GM23338 (cell line): ENCODE measurements around the gene KCNJ16. TPM values are rescaled to one million over a fixed set of nuclear protein-coding genes. Genes with fewer than 3 reads are reported as not detected.

Source experiments
- ATAC-seq: fragments of 200-7000 bp; cut with Tn5 transposase; 3 replicates; pipeline ENCODE4 v1.9.1; 2020
- DNase-seq: peaks from one replicate; pipeline ENCODE4 v3.0.0-alpha.2; 2015; ENCODE audit warnings: low spot score
- H2AFZ ChIP-seq: fragments of 200-600 bp; sonication (generic); 2 replicates; pipeline ENCODE4 v1.8.0; 2016; ENCODE audit warnings: antibody characterized with exemption, mild to moderate bottlenecking, moderate library complexity
- H3F3A ChIP-seq: fragments of 200-600 bp; sonication (generic); replicated peaks from 2 replicates; pipeline ENCODE4 v1.8.0; 2017; ENCODE audit warnings: antibody characterized with exemption, mixed run types, low read depth
- H3K27ac ChIP-seq: fragments of 200-600 bp; sonication (generic); 2 replicates; pipeline ENCODE4 v1.6.1; 2016; ENCODE audit warnings: low read depth
- H3K27me3 ChIP-seq: fragments of 200-600 bp; sonication (generic); 2 replicates; pipeline ENCODE4 v1.8.0; 2016; ENCODE audit warnings: mild to moderate bottlenecking, mixed run types, moderate library complexity; ENCODE audit not compliant: insufficient read depth
- H3K36me3 ChIP-seq: fragments of 200-600 bp; sonication (generic); 2 replicates; pipeline ENCODE4 v1.8.0; 2016; ENCODE audit warnings: mild to moderate bottlenecking; ENCODE audit not compliant: insufficient read depth
- H3K4me1 ChIP-seq: fragments of 200-600 bp; sonication (generic); 2 replicates; pipeline ENCODE4 v1.8.0; 2016; ENCODE audit warnings: mild to moderate bottlenecking, moderate library complexity; ENCODE audit not compliant: insufficient read depth
- H3K4me2 ChIP-seq: fragments of 200-600 bp; sonication (generic); 2 replicates; pipeline ENCODE4 v1.7.1; 2017; ENCODE audit warnings: mixed run types
- H3K4me3 ChIP-seq: fragments of 200-600 bp; sonication (generic); 2 replicates; pipeline ENCODE4 v1.6.1; 2016; ENCODE audit warnings: mixed run types
- H3K79me2 ChIP-seq: fragments of 200-600 bp; sonication (generic); replicated peaks from 2 replicates; pipeline ENCODE4 v1.8.0; 2017; ENCODE audit warnings: mild to moderate bottlenecking; ENCODE audit not compliant: insufficient read depth
- H3K9me2 ChIP-seq: fragments of 200-600 bp; sonication (generic); 2 replicates; pipeline ENCODE4 v1.8.0; 2017; ENCODE audit not compliant: insufficient read depth
- H4K20me1 ChIP-seq: fragments of 200-600 bp; sonication (generic); replicated peaks from 2 replicates; pipeline ENCODE4 v1.8.0; 2017; ENCODE audit warnings: mild to moderate bottlenecking; ENCODE audit not compliant: insufficient read depth
- H3K27ac Mint-ChIP-seq: 2 replicates; pipeline ENCODE4 v1.8.0; 2020; ENCODE audit warnings: inconsistent platforms, mild to moderate bottlenecking, moderate library complexity, mixed read lengths
- H3K27me3 Mint-ChIP-seq: 3 replicates; pipeline ENCODE4 v1.8.0; 2022; ENCODE audit warnings: low read depth, mild to moderate bottlenecking, moderate library complexity, mixed read lengths, inconsistent platforms; ENCODE audit not compliant: insufficient read depth, poor library complexity
- H3K36me3 Mint-ChIP-seq: 3 replicates; pipeline ENCODE4 v1.8.0; 2021; ENCODE audit warnings: low read depth, mild to moderate bottlenecking, inconsistent platforms, moderate library complexity, mixed read lengths
- H3K4me1 Mint-ChIP-seq: 3 replicates; pipeline ENCODE4 v1.8.0; 2020; ENCODE audit warnings: mild to moderate bottlenecking, inconsistent platforms, mixed read lengths
- H3K4me3 Mint-ChIP-seq: 3 replicates; pipeline ENCODE4 v1.8.0; 2021; ENCODE audit warnings: moderate library complexity, mild to moderate bottlenecking, inconsistent platforms, mixed read lengths
- H3K9me3 Mint-ChIP-seq: 3 replicates; pipeline ENCODE4 v1.8.0; 2020; ENCODE audit warnings: moderate library complexity, mild to moderate bottlenecking, inconsistent platforms, mixed read lengths
- ETS1 ChIP-seq: IDR thresholded peaks from 2 replicates; pipeline ENCODE4 v1.6.1; 2016; ENCODE audit warnings: antibody characterized with exemption
- EZH2 ChIP-seq: fragments of 200-600 bp; sonication (generic); IDR thresholded peaks from one replicate; pipeline ENCODE4 v1.8.0; 2017; ENCODE audit warnings: antibody characterized with exemption, mild to moderate bottlenecking, low read depth; ENCODE audit not compliant: unreplicated experiment
- EZH2phosphoT487 ChIP-seq: fragments of 200-600 bp; sonication (generic); IDR thresholded peaks from one replicate; pipeline ENCODE4 v1.8.1; 2018; ENCODE audit warnings: antibody characterized with exemption; ENCODE audit not compliant: unreplicated experiment
- JUNB ChIP-seq: IDR thresholded peaks from one replicate; pipeline ENCODE4 v1.6.1; 2016; ENCODE audit warnings: antibody characterized with exemption; ENCODE audit not compliant: unreplicated experiment
- NANOG ChIP-seq: IDR thresholded peaks from 2 replicates; pipeline ENCODE4 v1.6.1; 2016; ENCODE audit warnings: antibody characterized with exemption, borderline replicate concordance
- POLR2AphosphoS5 ChIP-seq: IDR thresholded peaks from 2 replicates; pipeline ENCODE4 v1.6.1; 2016; ENCODE audit warnings: antibody characterized with exemption, low read depth
- STAT1 ChIP-seq: IDR thresholded peaks from one replicate; pipeline ENCODE4 v1.6.1; 2016; ENCODE audit warnings: antibody characterized with exemption; ENCODE audit not compliant: unreplicated experiment
- ZNF114 ChIP-seq: fragments of 250-450 bp; sonication (Bioruptor Pico); IDR thresholded peaks from 2 replicates; pipeline ENCODE4 v1.5.0; 2020; ENCODE audit warnings: mild to moderate bottlenecking, moderate library complexity
- ZNF331 ChIP-seq: fragments of 250-450 bp; sonication (Bioruptor Pico); IDR thresholded peaks from 2 replicates; pipeline ENCODE4 v1.5.0; 2020; ENCODE audit warnings: low read depth, mild to moderate bottlenecking, moderate library complexity
- ZNF462 ChIP-seq: fragments of 250-450 bp; sonication (Bioruptor Pico); IDR thresholded peaks from 2 replicates; pipeline ENCODE4 v1.5.0; 2020; ENCODE audit warnings: mild to moderate bottlenecking, moderate library complexity
- polyA plus RNA-seq: library from polyadenylated mRNA; unstranded; fragments of >200 nt; fragmentation: Nextera tagmentation; extraction: Ambion mirVana; gene quantifications from 2 replicates; pipeline ENCODE4 v1.2.1, GENCODE V29; 2016
- total RNA-seq: library from RNA; depleted of rRNA; stranded (reverse); fragments of >200 nt; shearing (Covaris generic); gene quantifications from 2 replicates; pipeline ENCODE4 v1.2.3, GENCODE V29; 2014
- TF ChIP-seq, protein P1 (sequence below), 2 experiments: fragments of 200-600 bp in 1 of 2; sonication (generic) in 1 of 2; conservative IDR thresholded peaks; 2 replicates each; pipeline versions ENCODE4 v1.5.1 to v1.6.1; 2016 to 2017; ENCODE audit warnings: antibody characterized with exemption in 2 of 2, low read depth in 2 of 2, mild to moderate bottlenecking in 2 of 2, moderate library complexity in 1 of 2
- TF ChIP-seq, protein P2 (sequence below): IDR thresholded peaks from one replicate; pipeline ENCODE4 v1.6.1; 2018; ENCODE audit warnings: antibody characterized with exemption; ENCODE audit not compliant: unreplicated experiment

KCNJ16 gene
- total and polyA plus RNA-seq, 2 experiments from 2014 or later: not detected

- TF ChIP-seq ETS1 (no peak), ZNF114 (CRISPR knock-in tag) (no peak), STAT1 (no peak), POLR2AphosphoS5 (no peak), JUNB (no peak), ZNF331 (CRISPR knock-in tag) (no peak), EZH2phosphoT487 (no peak), NANOG (no peak)
- TF ChIP-seq, protein P1, sequence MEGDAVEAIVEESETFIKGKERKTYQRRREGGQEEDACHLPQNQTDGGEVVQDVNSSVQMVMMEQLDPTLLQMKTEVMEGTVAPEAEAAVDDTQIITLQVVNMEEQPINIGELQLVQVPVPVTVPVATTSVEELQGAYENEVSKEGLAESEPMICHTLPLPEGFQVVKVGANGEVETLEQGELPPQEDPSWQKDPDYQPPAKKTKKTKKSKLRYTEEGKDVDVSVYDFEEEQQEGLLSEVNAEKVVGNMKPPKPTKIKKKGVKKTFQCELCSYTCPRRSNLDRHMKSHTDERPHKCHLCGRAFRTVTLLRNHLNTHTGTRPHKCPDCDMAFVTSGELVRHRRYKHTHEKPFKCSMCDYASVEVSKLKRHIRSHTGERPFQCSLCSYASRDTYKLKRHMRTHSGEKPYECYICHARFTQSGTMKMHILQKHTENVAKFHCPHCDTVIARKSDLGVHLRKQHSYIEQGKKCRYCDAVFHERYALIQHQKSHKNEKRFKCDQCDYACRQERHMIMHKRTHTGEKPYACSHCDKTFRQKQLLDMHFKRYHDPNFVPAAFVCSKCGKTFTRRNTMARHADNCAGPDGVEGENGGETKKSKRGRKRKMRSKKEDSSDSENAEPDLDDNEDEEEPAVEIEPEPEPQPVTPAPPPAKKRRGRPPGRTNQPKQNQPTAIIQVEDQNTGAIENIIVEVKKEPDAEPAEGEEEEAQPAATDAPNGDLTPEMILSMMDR (conservative IDR thresholded peaks at IDR 0.05; ENCODE audit: low read depth in 2 of 2): no peak
- TF ChIP-seq, protein P2, sequence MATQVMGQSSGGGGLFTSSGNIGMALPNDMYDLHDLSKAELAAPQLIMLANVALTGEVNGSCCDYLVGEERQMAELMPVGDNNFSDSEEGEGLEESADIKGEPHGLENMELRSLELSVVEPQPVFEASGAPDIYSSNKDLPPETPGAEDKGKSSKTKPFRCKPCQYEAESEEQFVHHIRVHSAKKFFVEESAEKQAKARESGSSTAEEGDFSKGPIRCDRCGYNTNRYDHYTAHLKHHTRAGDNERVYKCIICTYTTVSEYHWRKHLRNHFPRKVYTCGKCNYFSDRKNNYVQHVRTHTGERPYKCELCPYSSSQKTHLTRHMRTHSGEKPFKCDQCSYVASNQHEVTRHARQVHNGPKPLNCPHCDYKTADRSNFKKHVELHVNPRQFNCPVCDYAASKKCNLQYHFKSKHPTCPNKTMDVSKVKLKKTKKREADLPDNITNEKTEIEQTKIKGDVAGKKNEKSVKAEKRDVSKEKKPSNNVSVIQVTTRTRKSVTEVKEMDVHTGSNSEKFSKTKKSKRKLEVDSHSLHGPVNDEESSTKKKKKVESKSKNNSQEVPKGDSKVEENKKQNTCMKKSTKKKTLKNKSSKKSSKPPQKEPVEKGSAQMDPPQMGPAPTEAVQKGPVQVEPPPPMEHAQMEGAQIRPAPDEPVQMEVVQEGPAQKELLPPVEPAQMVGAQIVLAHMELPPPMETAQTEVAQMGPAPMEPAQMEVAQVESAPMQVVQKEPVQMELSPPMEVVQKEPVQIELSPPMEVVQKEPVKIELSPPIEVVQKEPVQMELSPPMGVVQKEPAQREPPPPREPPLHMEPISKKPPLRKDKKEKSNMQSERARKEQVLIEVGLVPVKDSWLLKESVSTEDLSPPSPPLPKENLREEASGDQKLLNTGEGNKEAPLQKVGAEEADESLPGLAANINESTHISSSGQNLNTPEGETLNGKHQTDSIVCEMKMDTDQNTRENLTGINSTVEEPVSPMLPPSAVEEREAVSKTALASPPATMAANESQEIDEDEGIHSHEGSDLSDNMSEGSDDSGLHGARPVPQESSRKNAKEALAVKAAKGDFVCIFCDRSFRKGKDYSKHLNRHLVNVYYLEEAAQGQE: no peak
These were observed 55.3 kb downstream of the KCNJ16 start (continued) for GRCh38 chr17:70130289-70130688.

GRCh38 chr17:70132505-70132904 is 57.5 kb downstream of the KCNJ16 start:
- H3K36me3 Mint-ChIP-seq: no peaks in the 10 kb centered on the region; the same call in 2 of the 3 replicates
- H3K27me3 ChIP-seq: no peaks in the 10 kb centered on the region
- TF ChIP-seq EZH2 (no peak), POLR2AphosphoS5 (no peak), ZNF462 (no peak)

More at GRCh38 chr17:70132505-70132904, 57.5 kb downstream of the KCNJ16 start:
- Mint-ChIP-seq H3K27ac (no peak overlapping the region), H3K4me1 (peaks cover 7% of the 10 kb centered on the region), H3K4me3 (no peak overlapping the region), H3K9me3 (no peaks in the 10 kb centered on the region), H3K27me3 (peaks cover 3% of the 10 kb centered on the region)
- Histone ChIP-seq H3F3A (no peaks in the 10 kb centered on the region), H3K9me2 (peaks cover 5% of the 10 kb centered on the region), H3K27ac (no peak overlapping the region), H3K36me3 (no peaks in the 10 kb centered on the region), H2AFZ (no peak overlapping the region), H4K20me1 (no peaks in the 10 kb centered on the region), H3K4me1 (peaks cover 4% of the 10 kb centered on the region; the same call in 1 of the 2 replicates), H3K4me2 (no peak overlapping the region), H3K79me2 (no peaks in the 10 kb centered on the region), H3K4me3 (no peak overlapping the region)
- DNase-seq: no peak
- ATAC-seq: no peak
